Neutrophil (primary cell): Measurements from ENCODE around the gene PSMC5.

Source experiments
- H3K27ac ChIP-seq: fragments of 200-600 bp; sonication (generic); 2 replicates; pipeline ENCODE4 v1.5.1; 2016; ENCODE audit warnings: mild to moderate bottlenecking, moderate library complexity
- H3K27me3 ChIP-seq: fragments of 200-600 bp; sonication (generic); 2 replicates; pipeline ENCODE4 v1.6.0; 2016; ENCODE audit warnings: mild to moderate bottlenecking
- H3K36me3 ChIP-seq: fragments of 200-600 bp; sonication (generic); 2 replicates; pipeline ENCODE4 v1.5.1; 2017
- H3K4me1 ChIP-seq, 2 experiments: fragments of 200-600 bp in 1 of 2; sonication (generic) in 1 of 2; 1 replicate in 1 of 2; 2 replicates in 1 of 2; pipeline versions ENCODE4 v1.5.1 to v1.6.1; 2013 to 2016; ENCODE audit warnings: low read depth in 1 of 2, low read length in 1 of 2, mild to moderate bottlenecking in 1 of 2, moderate library complexity in 1 of 2; ENCODE audit not compliant: control insufficient read depth in 1 of 2, insufficient read depth in 1 of 2
- H3K4me3 ChIP-seq, 2 experiments: fragments of 200-600 bp in 1 of 2; sonication (generic) in 1 of 2; 1 replicate in 1 of 2; 2 replicates in 1 of 2; pipeline ENCODE4 v1.5.1; 2013 to 2016; ENCODE audit warnings: low read depth in 1 of 2, low read length in 1 of 2, mild to moderate bottlenecking in 1 of 2, moderate library complexity in 1 of 2
- H3K9me3 ChIP-seq: fragments of 200-600 bp; sonication (generic); 2 replicates; pipeline ENCODE4 v1.5.1; 2016
- CTCF ChIP-seq: fragments of 200-600 bp; sonication (generic); IDR thresholded peaks from 2 replicates; pipeline ENCODE4 v1.5.1; 2016; ENCODE audit warnings: antibody characterized with exemption

PSMC5 gene

GRCh38 chr17:63836811-63837210, 9.6 kb downstream of the PSMC5 start:
- no peak for TF ChIP-seq CTCF
- H3K4me1 ChIP-seq: peaks cover 43 to 44% of the 10 kb centered on the region in 2 experiments
- no peak overlapping the region for H3K27ac ChIP-seq
- peaks cover 52% of the 10 kb centered on the region for H3K36me3 ChIP-seq
- no peaks in the 10 kb centered on the region for H3K27me3 ChIP-seq
- H3K9me3 ChIP-seq: no peaks in the 10 kb centered on the region
- no peak overlapping the region for H3K4me3 ChIP-seq

GRCh38 chr17:63837480-63837879, 10.2 kb downstream of the PSMC5 start:
- peaks cover 45% of the 10 kb centered on the region for H3K36me3 ChIP-seq
- H3K27ac ChIP-seq: no peak overlapping the region
- no peaks in the 10 kb centered on the region for H3K27me3 ChIP-seq
- no peaks in the 10 kb centered on the region for H3K9me3 ChIP-seq
- H3K4me1 ChIP-seq: peaks cover 46 to 48% of the 10 kb centered on the region in 2 experiments
- no peak for TF ChIP-seq CTCF
- H3K4me3 ChIP-seq: no peak overlapping the region

GRCh38 chr17:63837962-63838600, 10.8 kb downstream of the PSMC5 start:
- no peaks in the 10 kb centered on the region for H3K9me3 ChIP-seq
- no peak overlapping the region for H3K4me3 ChIP-seq
- H3K27ac ChIP-seq: no peak overlapping the region
- peaks cover 48% of the 10 kb centered on the region in 2 experiments for H3K4me1 ChIP-seq
- TF ChIP-seq CTCF: no peak
- H3K27me3 ChIP-seq: no peaks in the 10 kb centered on the region
- peaks cover 39% of the 10 kb centered on the region for H3K36me3 ChIP-seq

- Histone ChIP-seq H3K36me3 (peaks cover 33% of the 10 kb centered on the region), H3K9me3 (no peaks in the 10 kb centered on the region), H3K4me3 (no peak overlapping the region), H3K27me3 (no peaks in the 10 kb centered on the region), H3K27ac (peak overlapping the region; percentile 48), H3K4me1 (peaks cover 54% of the 10 kb centered on the region in 2 experiments)
- TF ChIP-seq CTCF: no peak
These were observed 11.5 kb downstream of the PSMC5 start for GRCh38 chr17:63838631-63839171.

- Histone ChIP-seq H3K27ac (peak overlapping the region; percentile 95), H3K36me3 (peaks cover 13% of the 10 kb centered on the region), H3K4me1 (peaks cover 45% of the 10 kb centered on the region in 2 experiments), H3K9me3 (no peaks in the 10 kb centered on the region), H3K4me3 (peak overlapping the region; percentile 89 to 92), H3K27me3 (no peaks in the 10 kb centered on the region)
- no peak for TF ChIP-seq CTCF
These were observed 13.5 kb downstream of the PSMC5 start for GRCh38 chr17:63840591-63841349.
